EL (cell line): ENCODE data around the gene BICDL1.

Experiments
- DNase-seq: peaks from one replicate; pipeline ENCODE4 v3.0.0-alpha.2; 2016

BICDL1 gene

GRCh38 chr12:120081641-120082040, 92.6 kb downstream of the BICDL1 start:
- no peak for DNase-seq

- no peak for DNase-seq
Observed at GRCh38 chr12:120085920-120086645, 97.0 kb downstream of the BICDL1 start.

GRCh38 chr12:120086801-120087621, 98.0 kb downstream of the BICDL1 start:
- peak; percentile 99 for DNase-seq

- no peak for DNase-seq
Observed at GRCh38 chr12:120089105-120089504, 100.1 kb downstream of the BICDL1 start.

GRCh38 chr12:120089796-120090195, 100.8 kb downstream of the BICDL1 start:
- no peak for DNase-seq

GRCh38 chr12:120090206-120090605, 101.2 kb downstream of the BICDL1 start:
- DNase-seq, result no peak

- no peak for DNase-seq
Observed at GRCh38 chr12:120090626-120091295, 101.7 kb downstream of the BICDL1 start.

GRCh38 chr12:120091371-120092090, 102.5 kb downstream of the BICDL1 start:
- DNase-seq, result no peak

- DNase-seq, result no peak
Observed at GRCh38 chr12:120092551-120093335, 103.7 kb downstream of the BICDL1 start.

GRCh38 chr12:120093336-120093591, 104.2 kb downstream of the BICDL1 start:
- no peak for DNase-seq

GRCh38 chr12:120093592-120094355, 104.7 kb downstream of the BICDL1 start:
- DNase-seq, result no peak

- no peak for DNase-seq
Observed at GRCh38 chr12:120094485-120094884, 105.4 kb downstream of the BICDL1 start.

- no peak for DNase-seq
Observed at GRCh38 chr12:120095331-120095730, 106.3 kb downstream of the BICDL1 start.

- no peak for DNase-seq
Observed at GRCh38 chr12:120095736-120096135, 106.7 kb downstream of the BICDL1 start.

GRCh38 chr12:120096671-120097202, 107.7 kb downstream of the BICDL1 start:
- no peak for DNase-seq

GRCh38 chr12:120098756-120099470, 109.9 kb downstream of the BICDL1 start:
- no peak for DNase-seq

GRCh38 chr12:120099738-120100137, 110.7 kb downstream of the BICDL1 start:
- DNase-seq, result no peak

- DNase-seq, result no peak
Observed at GRCh38 chr12:120100630-120101029, 111.6 kb downstream of the BICDL1 start.

GRCh38 chr12:120101182-120101581, 112.1 kb downstream of the BICDL1 start:
- no peak for DNase-seq

GRCh38 chr12:120101617-120102016, 112.6 kb downstream of the BICDL1 start:
- DNase-seq, result no peak
